GM23338 (cell line): ENCODE results near the gene DFFB. TPM values are rescaled to one million over a fixed set of nuclear protein-coding genes. Genes with fewer than 3 reads are reported as not detected.

ENCODE experiments used
- ATAC-seq: fragments of 200-7000 bp; cut with Tn5 transposase; 3 replicates; pipeline ENCODE4 v1.9.1; 2020
- DNase-seq: peaks from one replicate; pipeline ENCODE4 v3.0.0-alpha.2; 2015; ENCODE audit warnings: low spot score
- H2AFZ ChIP-seq: fragments of 200-600 bp; sonication (generic); 2 replicates; pipeline ENCODE4 v1.8.0; 2016; ENCODE audit warnings: antibody characterized with exemption, mild to moderate bottlenecking, moderate library complexity
- H3F3A ChIP-seq: fragments of 200-600 bp; sonication (generic); replicated peaks from 2 replicates; pipeline ENCODE4 v1.8.0; 2017; ENCODE audit warnings: antibody characterized with exemption, mixed run types, low read depth
- H3K27ac ChIP-seq: fragments of 200-600 bp; sonication (generic); 2 replicates; pipeline ENCODE4 v1.6.1; 2016; ENCODE audit warnings: low read depth
- H3K27me3 ChIP-seq: fragments of 200-600 bp; sonication (generic); 2 replicates; pipeline ENCODE4 v1.8.0; 2016; ENCODE audit warnings: mild to moderate bottlenecking, mixed run types, moderate library complexity; ENCODE audit not compliant: insufficient read depth
- H3K36me3 ChIP-seq: fragments of 200-600 bp; sonication (generic); 2 replicates; pipeline ENCODE4 v1.8.0; 2016; ENCODE audit warnings: mild to moderate bottlenecking; ENCODE audit not compliant: insufficient read depth
- H3K4me1 ChIP-seq: fragments of 200-600 bp; sonication (generic); 2 replicates; pipeline ENCODE4 v1.8.0; 2016; ENCODE audit warnings: mild to moderate bottlenecking, moderate library complexity; ENCODE audit not compliant: insufficient read depth
- H3K4me2 ChIP-seq: fragments of 200-600 bp; sonication (generic); 2 replicates; pipeline ENCODE4 v1.7.1; 2017; ENCODE audit warnings: mixed run types
- H3K4me3 ChIP-seq: fragments of 200-600 bp; sonication (generic); 2 replicates; pipeline ENCODE4 v1.6.1; 2016; ENCODE audit warnings: mixed run types
- H3K79me2 ChIP-seq: fragments of 200-600 bp; sonication (generic); replicated peaks from 2 replicates; pipeline ENCODE4 v1.8.0; 2017; ENCODE audit warnings: mild to moderate bottlenecking; ENCODE audit not compliant: insufficient read depth
- H3K9me2 ChIP-seq: fragments of 200-600 bp; sonication (generic); 2 replicates; pipeline ENCODE4 v1.8.0; 2017; ENCODE audit not compliant: insufficient read depth
- H4K20me1 ChIP-seq: fragments of 200-600 bp; sonication (generic); replicated peaks from 2 replicates; pipeline ENCODE4 v1.8.0; 2017; ENCODE audit warnings: mild to moderate bottlenecking; ENCODE audit not compliant: insufficient read depth
- H3K27ac Mint-ChIP-seq: 2 replicates; pipeline ENCODE4 v1.8.0; 2020; ENCODE audit warnings: inconsistent platforms, mild to moderate bottlenecking, moderate library complexity, mixed read lengths
- H3K27me3 Mint-ChIP-seq: 3 replicates; pipeline ENCODE4 v1.8.0; 2022; ENCODE audit warnings: low read depth, mild to moderate bottlenecking, moderate library complexity, mixed read lengths, inconsistent platforms; ENCODE audit not compliant: insufficient read depth, poor library complexity
- H3K36me3 Mint-ChIP-seq: 3 replicates; pipeline ENCODE4 v1.8.0; 2021; ENCODE audit warnings: low read depth, mild to moderate bottlenecking, inconsistent platforms, moderate library complexity, mixed read lengths
- H3K4me1 Mint-ChIP-seq: 3 replicates; pipeline ENCODE4 v1.8.0; 2020; ENCODE audit warnings: mild to moderate bottlenecking, inconsistent platforms, mixed read lengths
- H3K4me3 Mint-ChIP-seq: 3 replicates; pipeline ENCODE4 v1.8.0; 2021; ENCODE audit warnings: moderate library complexity, mild to moderate bottlenecking, inconsistent platforms, mixed read lengths
- H3K9me3 Mint-ChIP-seq: 3 replicates; pipeline ENCODE4 v1.8.0; 2020; ENCODE audit warnings: moderate library complexity, mild to moderate bottlenecking, inconsistent platforms, mixed read lengths
- CREB1 ChIP-seq: fragments of 250-450 bp; sonication (Bioruptor Pico); IDR thresholded peaks from 2 replicates; pipeline ENCODE4 v1.5.0; 2020; ENCODE audit warnings: low read depth, mild to moderate bottlenecking, moderate library complexity
- JUNB ChIP-seq: IDR thresholded peaks from one replicate; pipeline ENCODE4 v1.6.1; 2016; ENCODE audit warnings: antibody characterized with exemption; ENCODE audit not compliant: unreplicated experiment
- NANOG ChIP-seq: IDR thresholded peaks from 2 replicates; pipeline ENCODE4 v1.6.1; 2016; ENCODE audit warnings: antibody characterized with exemption, borderline replicate concordance
- POLR2AphosphoS5 ChIP-seq: IDR thresholded peaks from 2 replicates; pipeline ENCODE4 v1.6.1; 2016; ENCODE audit warnings: antibody characterized with exemption, low read depth
- REST ChIP-seq: IDR thresholded peaks from one replicate; pipeline ENCODE4 v1.6.1; 2018; ENCODE audit warnings: antibody characterized with exemption; ENCODE audit not compliant: unreplicated experiment
- STAT1 ChIP-seq: IDR thresholded peaks from one replicate; pipeline ENCODE4 v1.6.1; 2016; ENCODE audit warnings: antibody characterized with exemption; ENCODE audit not compliant: unreplicated experiment
- ZNF331 ChIP-seq: fragments of 250-450 bp; sonication (Bioruptor Pico); IDR thresholded peaks from 2 replicates; pipeline ENCODE4 v1.5.0; 2020; ENCODE audit warnings: low read depth, mild to moderate bottlenecking, moderate library complexity
- polyA plus RNA-seq: library from polyadenylated mRNA; unstranded; fragments of >200 nt; fragmentation: Nextera tagmentation; extraction: Ambion mirVana; gene quantifications from 2 replicates; pipeline ENCODE4 v1.2.1, GENCODE V29; 2016
- total RNA-seq: library from RNA; depleted of rRNA; stranded (reverse); fragments of >200 nt; shearing (Covaris generic); gene quantifications from 2 replicates; pipeline ENCODE4 v1.2.3, GENCODE V29; 2014
- TF ChIP-seq, protein P1 (sequence below), 2 experiments: fragments of 200-600 bp in 1 of 2; sonication (generic) in 1 of 2; conservative IDR thresholded peaks; 2 replicates each; pipeline versions ENCODE4 v1.5.1 to v1.6.1; 2016 to 2017; ENCODE audit warnings: antibody characterized with exemption in 2 of 2, low read depth in 2 of 2, mild to moderate bottlenecking in 2 of 2, moderate library complexity in 1 of 2
- TF ChIP-seq, protein P2 (sequence below): fragments of 250-450 bp; sonication (Bioruptor Pico); IDR thresholded peaks from 2 replicates; pipeline ENCODE4 v1.5.0; 2020; ENCODE audit warnings: mild to moderate bottlenecking, moderate library complexity
- TF ChIP-seq, protein P3 (sequence below): IDR thresholded peaks from 2 replicates; pipeline ENCODE4 v1.6.1; 2016; ENCODE audit warnings: antibody characterized with exemption

DFFB gene
- total and polyA plus RNA-seq, 2 experiments from 2014 or later, result 6.5 to 18.1 TPM

- no peaks in the 10 kb centered on the region for H3K9me2 ChIP-seq
- Mint-ChIP-seq H3K27me3 (peaks cover 11% of the 10 kb centered on the region), H3K4me3 (no peak overlapping the region), H3K4me1 (peaks cover 19% of the 10 kb centered on the region), H3K27ac (no peak overlapping the region), H3K36me3 (no peaks in the 10 kb centered on the region; the same call in 2 of the 3 replicates), H3K9me3 (peaks cover 2% of the 10 kb centered on the region; the same call in 2 of the 3 replicates)
- TF ChIP-seq, protein P1, sequence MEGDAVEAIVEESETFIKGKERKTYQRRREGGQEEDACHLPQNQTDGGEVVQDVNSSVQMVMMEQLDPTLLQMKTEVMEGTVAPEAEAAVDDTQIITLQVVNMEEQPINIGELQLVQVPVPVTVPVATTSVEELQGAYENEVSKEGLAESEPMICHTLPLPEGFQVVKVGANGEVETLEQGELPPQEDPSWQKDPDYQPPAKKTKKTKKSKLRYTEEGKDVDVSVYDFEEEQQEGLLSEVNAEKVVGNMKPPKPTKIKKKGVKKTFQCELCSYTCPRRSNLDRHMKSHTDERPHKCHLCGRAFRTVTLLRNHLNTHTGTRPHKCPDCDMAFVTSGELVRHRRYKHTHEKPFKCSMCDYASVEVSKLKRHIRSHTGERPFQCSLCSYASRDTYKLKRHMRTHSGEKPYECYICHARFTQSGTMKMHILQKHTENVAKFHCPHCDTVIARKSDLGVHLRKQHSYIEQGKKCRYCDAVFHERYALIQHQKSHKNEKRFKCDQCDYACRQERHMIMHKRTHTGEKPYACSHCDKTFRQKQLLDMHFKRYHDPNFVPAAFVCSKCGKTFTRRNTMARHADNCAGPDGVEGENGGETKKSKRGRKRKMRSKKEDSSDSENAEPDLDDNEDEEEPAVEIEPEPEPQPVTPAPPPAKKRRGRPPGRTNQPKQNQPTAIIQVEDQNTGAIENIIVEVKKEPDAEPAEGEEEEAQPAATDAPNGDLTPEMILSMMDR (conservative IDR thresholded peaks at IDR 0.05; ENCODE audit: low read depth in 2 of 2), result no peak
- TF ChIP-seq POLR2AphosphoS5 (no peak), REST (no peak), STAT1 (no peak), CREB1 (CRISPR knock-in tag) (no peak), NANOG (no peak), JUNB (no peak), ZNF331 (no peak)
- TF ChIP-seq, protein P2, sequence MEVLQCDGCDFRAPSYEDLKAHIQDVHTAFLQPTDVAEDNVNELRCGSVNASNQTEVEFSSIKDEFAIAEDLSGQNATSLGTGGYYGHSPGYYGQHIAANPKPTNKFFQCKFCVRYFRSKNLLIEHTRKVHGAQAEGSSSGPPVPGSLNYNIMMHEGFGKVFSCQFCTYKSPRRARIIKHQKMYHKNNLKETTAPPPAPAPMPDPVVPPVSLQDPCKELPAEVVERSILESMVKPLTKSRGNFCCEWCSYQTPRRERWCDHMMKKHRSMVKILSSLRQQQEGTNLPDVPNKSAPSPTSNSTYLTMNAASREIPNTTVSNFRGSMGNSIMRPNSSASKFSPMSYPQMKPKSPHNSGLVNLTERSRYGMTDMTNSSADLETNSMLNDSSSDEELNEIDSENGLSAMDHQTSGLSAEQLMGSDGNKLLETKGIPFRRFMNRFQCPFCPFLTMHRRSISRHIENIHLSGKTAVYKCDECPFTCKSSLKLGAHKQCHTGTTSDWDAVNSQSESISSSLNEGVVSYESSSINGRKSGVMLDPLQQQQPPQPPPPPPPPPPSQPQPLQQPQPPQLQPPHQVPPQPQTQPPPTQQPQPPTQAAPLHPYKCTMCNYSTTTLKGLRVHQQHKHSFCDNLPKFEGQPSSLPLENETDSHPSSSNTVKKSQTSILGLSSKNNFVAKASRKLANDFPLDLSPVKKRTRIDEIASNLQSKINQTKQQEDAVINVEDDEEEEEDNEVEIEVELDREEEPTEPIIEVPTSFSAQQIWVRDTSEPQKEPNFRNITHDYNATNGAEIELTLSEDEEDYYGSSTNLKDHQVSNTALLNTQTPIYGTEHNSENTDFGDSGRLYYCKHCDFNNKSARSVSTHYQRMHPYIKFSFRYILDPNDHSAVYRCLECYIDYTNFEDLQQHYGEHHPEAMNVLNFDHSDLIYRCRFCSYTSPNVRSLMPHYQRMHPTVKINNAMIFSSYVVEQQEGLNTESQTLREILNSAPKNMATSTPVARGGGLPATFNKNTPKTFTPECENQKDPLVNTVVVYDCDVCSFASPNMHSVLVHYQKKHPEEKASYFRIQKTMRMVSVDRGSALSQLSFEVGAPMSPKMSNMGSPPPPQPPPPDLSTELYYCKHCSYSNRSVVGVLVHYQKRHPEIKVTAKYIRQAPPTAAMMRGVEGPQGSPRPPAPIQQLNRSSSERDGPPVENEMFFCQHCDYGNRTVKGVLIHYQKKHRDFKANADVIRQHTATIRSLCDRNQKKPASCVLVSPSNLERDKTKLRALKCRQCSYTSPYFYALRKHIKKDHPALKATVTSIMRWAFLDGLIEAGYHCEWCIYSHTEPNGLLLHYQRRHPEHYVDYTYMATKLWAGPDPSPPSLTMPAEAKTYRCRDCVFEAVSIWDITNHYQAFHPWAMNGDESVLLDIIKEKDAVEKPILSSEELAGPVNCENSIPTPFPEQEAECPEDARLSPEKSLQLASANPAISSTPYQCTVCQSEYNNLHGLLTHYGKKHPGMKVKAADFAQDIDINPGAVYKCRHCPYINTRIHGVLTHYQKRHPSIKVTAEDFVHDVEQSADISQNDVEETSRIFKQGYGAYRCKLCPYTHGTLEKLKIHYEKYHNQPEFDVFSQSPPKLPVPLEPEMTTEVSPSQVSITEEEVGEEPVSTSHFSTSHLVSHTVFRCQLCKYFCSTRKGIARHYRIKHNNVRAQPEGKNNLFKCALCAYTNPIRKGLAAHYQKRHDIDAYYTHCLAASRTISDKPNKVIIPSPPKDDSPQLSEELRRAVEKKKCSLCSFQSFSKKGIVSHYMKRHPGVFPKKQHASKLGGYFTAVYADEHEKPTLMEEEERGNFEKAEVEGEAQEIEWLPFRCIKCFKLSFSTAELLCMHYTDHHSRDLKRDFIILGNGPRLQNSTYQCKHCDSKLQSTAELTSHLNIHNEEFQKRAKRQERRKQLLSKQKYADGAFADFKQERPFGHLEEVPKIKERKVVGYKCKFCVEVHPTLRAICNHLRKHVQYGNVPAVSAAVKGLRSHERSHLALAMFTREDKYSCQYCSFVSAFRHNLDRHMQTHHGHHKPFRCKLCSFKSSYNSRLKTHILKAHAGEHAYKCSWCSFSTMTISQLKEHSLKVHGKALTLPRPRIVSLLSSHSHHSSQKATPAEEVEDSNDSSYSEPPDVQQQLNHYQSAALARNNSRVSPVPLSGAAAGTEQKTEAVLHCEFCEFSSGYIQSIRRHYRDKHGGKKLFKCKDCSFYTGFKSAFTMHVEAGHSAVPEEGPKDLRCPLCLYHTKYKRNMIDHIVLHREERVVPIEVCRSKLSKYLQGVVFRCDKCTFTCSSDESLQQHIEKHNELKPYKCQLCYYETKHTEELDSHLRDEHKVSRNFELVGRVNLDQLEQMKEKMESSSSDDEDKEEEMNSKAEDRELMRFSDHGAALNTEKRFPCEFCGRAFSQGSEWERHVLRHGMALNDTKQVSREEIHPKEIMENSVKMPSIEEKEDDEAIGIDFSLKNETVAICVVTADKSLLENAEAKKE (CRISPR knock-in tag), result no peak
- TF ChIP-seq, protein P3, sequence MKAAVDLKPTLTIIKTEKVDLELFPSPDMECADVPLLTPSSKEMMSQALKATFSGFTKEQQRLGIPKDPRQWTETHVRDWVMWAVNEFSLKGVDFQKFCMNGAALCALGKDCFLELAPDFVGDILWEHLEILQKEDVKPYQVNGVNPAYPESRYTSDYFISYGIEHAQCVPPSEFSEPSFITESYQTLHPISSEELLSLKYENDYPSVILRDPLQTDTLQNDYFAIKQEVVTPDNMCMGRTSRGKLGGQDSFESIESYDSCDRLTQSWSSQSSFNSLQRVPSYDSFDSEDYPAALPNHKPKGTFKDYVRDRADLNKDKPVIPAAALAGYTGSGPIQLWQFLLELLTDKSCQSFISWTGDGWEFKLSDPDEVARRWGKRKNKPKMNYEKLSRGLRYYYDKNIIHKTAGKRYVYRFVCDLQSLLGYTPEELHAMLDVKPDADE, result no peak
- H2AFZ ChIP-seq, result no peak overlapping the region
- H3F3A ChIP-seq, result no peaks in the 10 kb centered on the region
- no peaks in the 10 kb centered on the region for H3K27me3 ChIP-seq
- no peaks in the 10 kb centered on the region for H3K4me1 ChIP-seq
- H3K4me2 ChIP-seq, result no peak overlapping the region
- no peaks in the 10 kb centered on the region for H3K36me3 ChIP-seq
- DNase-seq, result no peak
- no peak overlapping the region for H3K27ac ChIP-seq
- H3K4me3 ChIP-seq, result no peak overlapping the region
- no peaks in the 10 kb centered on the region for H4K20me1 ChIP-seq
- no peak for ATAC-seq
- no peaks in the 10 kb centered on the region for H3K79me2 ChIP-seq
These were observed 51.7 kb downstream of the DFFB start for GRCh38 chr1:3908886-3909517.
